ENCODE data around the gene GIPC3.
A peak's percentile ranks its signal among the peaks of the same experiment; 100 is the strongest.
"Not testable (repeated sequence)": the region's sequence is repeated elsewhere in the genome, so short reads cannot be mapped to it uniquely, and the experiment has no call there.

The GIPC3 gene

DNA sequence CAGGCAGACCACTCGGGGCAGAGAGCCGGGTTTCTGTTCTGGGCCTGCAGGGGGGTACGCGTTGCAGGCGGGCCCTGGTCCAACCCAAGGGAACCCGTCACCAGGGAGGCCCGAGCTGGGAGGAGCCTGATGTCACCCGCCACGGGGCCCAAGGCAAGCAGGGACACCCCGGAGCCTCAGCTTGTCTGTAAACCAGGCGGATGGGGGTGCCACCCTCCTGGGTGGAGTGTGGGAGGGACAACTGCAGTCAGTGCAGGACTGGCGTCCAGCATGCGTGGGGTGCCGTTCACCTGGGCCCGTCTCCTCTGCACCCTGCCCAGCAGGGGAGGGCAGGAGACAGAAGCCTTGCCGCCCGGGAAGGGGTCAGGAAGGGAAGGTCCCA is 34.3 kb downstream of the GIPC3 start:
- DNase-seq, result no peak

- no peak for DNase-seq
Measured at GRCh38 chr19:3620145-3620816, 35.0 kb downstream of the GIPC3 start.

DNA sequence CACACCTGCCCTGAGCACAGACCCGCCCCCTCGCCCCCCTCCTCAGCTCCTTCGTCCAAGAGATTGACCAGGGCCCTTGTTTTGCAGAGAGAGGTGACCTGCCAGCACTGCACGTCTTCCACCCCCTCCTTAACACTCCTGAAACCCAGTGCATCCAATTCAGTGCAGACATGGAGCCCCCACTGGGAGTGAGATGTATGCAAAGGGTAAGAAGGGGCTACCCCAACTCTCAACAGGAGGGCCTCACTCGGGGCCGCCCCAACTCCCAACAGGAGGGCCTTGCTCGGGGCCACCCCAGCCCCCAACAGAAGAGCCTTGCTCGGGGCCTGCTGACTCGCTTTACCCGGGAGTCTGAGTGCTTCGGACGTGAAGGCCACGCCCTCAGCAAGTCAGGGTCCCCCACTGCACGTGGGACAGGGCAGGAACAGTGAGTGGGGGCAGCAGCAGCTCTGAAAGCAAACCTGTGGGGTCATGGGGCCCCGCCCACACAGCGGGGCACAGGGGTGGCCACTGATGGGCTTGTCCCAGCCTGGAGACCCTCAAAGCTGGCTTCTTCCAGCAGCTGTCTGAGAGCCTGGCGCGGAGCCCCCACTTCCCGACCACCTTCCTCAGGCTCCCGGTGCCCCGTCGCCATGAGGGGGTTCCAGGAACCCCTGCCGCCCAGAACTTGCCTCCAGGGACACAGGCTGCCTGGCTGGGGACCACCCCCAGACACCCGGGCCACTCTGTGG is 35.7 kb downstream of the GIPC3 start:
- DNase-seq, result no peak

- DNase-seq, result no peak
Measured at GRCh38 chr19:3621689-3622088, 36.4 kb downstream of the GIPC3 start.

DNA sequence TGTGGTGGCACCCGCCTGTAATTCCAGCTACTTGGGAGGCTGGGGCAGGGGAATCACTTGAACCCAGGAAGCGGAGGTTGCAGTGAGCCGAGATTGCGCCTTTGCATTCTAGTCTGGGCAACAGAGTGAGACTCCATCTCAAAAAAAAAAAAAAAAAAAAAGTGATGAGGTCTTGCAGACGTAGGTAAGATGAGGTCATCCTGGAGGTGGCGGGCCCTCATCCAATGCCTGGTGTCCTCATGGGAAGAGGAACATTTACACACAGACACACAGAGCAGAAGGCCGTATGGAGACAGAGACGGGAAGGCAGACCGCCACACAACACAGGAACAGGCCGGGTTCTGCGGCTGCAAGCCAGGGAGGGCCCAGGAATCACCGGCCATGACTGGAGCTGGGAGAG is 36.9 kb downstream of the GIPC3 start:
- DNase-seq, result no peak

GRCh38 chr19:3623716-3624115 is 38.4 kb downstream of the GIPC3 start:
- no peak for DNase-seq

- DNase-seq, result no peak
Measured at GRCh38 chr19:3625996-3626472, 40.8 kb downstream of the GIPC3 start.

GRCh38 chr19:3626473-3627350 is 41.4 kb downstream of the GIPC3 start, which contains the start of gene CACTIN:
CACTIN (minus strand) TSS chr19:3626790; CDS start chr19:3626762, 28 bp downstream.
- peak; percentile 76 for DNase-seq

DNA sequence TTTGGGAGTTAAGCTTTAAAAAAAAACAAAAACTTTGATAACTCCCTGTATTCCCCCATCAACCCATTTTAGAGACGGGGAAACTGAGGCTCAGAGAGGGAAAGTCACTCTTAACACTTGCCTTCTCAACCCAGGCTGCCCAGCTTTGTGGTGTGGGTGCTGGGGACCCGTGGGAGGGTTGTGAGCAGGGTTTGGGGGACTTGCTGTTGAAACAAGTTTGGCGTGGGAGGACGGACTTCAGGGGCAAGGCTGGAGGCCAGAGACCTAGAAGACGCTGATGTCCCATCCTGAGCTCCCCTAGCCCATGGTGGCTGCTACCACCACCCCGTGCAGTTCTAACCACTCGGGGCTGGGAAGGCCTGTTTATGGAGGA is 42.1 kb downstream of the GIPC3 start:
- no peak for DNase-seq

GRCh38 chr19:3628766-3629165 is 43.5 kb downstream of the GIPC3 start:
- DNase-seq, result not testable (repeated sequence)

DNA sequence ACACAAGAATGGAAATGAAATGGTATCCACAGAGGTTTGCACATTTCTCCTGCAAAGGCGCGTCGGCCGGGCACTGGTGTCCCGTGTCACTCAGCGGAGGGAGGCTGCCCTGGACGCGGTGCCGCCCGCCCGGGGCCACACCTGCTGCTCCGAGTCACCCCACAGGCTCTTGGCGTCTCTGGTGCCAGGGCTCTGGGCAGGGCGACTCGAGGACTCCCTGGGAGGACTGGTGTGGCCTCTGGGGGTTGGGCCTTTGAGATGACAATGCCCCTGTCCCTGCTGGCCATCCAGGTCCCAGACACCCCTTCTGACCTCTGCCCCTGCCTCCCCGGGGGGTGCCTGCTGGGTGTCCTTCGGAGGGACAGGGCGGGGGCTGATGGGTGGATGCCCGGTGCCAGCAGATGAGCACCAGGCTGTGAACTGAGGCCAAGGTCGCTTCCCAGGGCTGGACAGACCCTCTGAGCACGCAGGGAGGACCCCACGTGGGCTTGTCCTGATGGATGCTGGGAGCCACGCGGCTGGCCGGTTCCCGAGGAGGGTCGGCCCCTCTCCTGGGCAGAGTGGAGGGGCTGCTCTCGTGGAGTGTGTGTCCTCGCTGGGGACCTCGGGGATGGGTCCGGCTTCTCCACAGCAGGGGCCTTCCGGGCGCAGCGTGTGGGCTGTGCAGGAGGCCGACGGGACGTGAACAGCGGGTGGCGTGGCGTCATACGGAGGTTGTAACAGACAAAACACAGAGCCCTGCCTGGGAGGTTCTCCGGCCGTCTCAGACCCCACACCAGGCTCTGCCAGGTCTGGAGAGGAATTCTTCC is 46.0 kb downstream of the GIPC3 start:
- DNase-seq, result no peak

- no peak for DNase-seq
Measured at GRCh38 chr19:3632098-3632497, 46.8 kb downstream of the GIPC3 start.

GRCh38 chr19:3632739-3633558 is 47.7 kb downstream of the GIPC3 start:
- DNase-seq, result no peak

GRCh38 chr19:3633559-3633988 is 48.3 kb downstream of the GIPC3 start:
- DNase-seq, result no peak

GRCh38 chr19:3634496-3635045 is 49.3 kb downstream of the GIPC3 start:
- DNase-seq, result no peak

DNA sequence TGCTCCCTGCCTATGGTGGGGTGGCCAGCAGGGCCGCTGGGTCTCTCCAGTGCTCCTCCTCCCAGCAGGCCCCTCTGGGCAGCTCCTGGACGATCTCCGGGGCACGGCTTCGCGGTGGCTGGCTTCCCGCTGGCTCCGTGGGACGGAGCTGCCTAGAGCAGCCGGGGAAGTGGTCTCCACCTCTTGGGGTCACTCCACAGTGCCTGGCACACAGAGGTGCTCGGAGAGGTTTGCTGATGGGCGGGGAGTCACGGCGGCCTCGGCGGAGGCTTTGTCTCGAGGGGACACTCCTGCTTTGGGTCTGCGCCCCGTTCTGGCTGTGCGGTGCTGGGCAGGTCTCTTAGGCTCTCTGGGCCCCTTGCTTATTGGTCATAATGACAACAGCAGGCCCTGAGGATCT is 51.2 kb downstream of the GIPC3 start:
- DNase-seq, result no peak

GRCh38 chr19:3636962-3637361 is 51.7 kb downstream of the GIPC3 start:
- DNase-seq, result no peak

GRCh38 chr19:3637621-3638020 is 52.3 kb downstream of the GIPC3 start:
- DNase-seq, result no peak

- DNase-seq, result no peak
Measured at GRCh38 chr19:3638208-3639193, 53.2 kb downstream of the GIPC3 start.

GRCh38 chr19:3639479-3639878 is 54.2 kb downstream of the GIPC3 start:
- DNase-seq, result no peak
